ENCODE results near the gene GRIA4. TPM values are rescaled to one million over a fixed set of nuclear protein-coding genes. Genes with fewer than 3 reads are reported as not detected.

GRIA4 gene
- total RNA-seq, 1 donor from 2014 or later: 13.6 TPM

GRCh38 chr11:105960252-105961245 is 350.7 kb downstream of the GRIA4 start:
- Mint-ChIP-seq H3K27me3 (ENCODE audit: unreplicated experiment) (peaks cover 11% of the 10 kb centered on the region), H3K4me3 (ENCODE audit: unreplicated experiment) (peak overlapping the region; percentile 85)
- no peak for TF ChIP-seq CTCF (IDR thresholded peaks at IDR 0.05; ENCODE audit: partially characterized antibody, unreplicated experiment)

GRCh38 chr11:105968021-105968697 is 358.3 kb downstream of the GRIA4 start:
- no peak for TF ChIP-seq CTCF (IDR thresholded peaks at IDR 0.05; ENCODE audit: partially characterized antibody, unreplicated experiment)
- H3K9me3 Mint-ChIP-seq (ENCODE audit: unreplicated experiment): no peaks in the 10 kb centered on the region
- H3K36me3 Mint-ChIP-seq (ENCODE audit: unreplicated experiment): no peaks in the 10 kb centered on the region
- H3K4me3 Mint-ChIP-seq (ENCODE audit: unreplicated experiment): no peak overlapping the region
- no peaks in the 10 kb centered on the region for H3K27me3 Mint-ChIP-seq (ENCODE audit: unreplicated experiment)
- no peak for DNase-seq
- H3K27ac Mint-ChIP-seq (ENCODE audit: unreplicated experiment): no peak overlapping the region
- peaks cover 3% of the 10 kb centered on the region for H3K4me1 Mint-ChIP-seq (ENCODE audit: low read depth, unreplicated experiment)

More at GRCh38 chr11:105960252-105961245, 350.7 kb downstream of the GRIA4 start:
- peaks cover 22% of the 10 kb centered on the region for H3K4me1 Mint-ChIP-seq (ENCODE audit: low read depth, unreplicated experiment)
- peaks cover 17% of the 10 kb centered on the region for H3K9me3 Mint-ChIP-seq (ENCODE audit: unreplicated experiment)
- peak overlapping the region; percentile 99 for H3K27ac Mint-ChIP-seq (ENCODE audit: unreplicated experiment)
- peaks cover 19% of the 10 kb centered on the region for H3K36me3 Mint-ChIP-seq (ENCODE audit: unreplicated experiment)
- DNase-seq: peak; percentile 89

GRCh38 chr11:105969756-105970155 is 359.9 kb downstream of the GRIA4 start:
- TF ChIP-seq CTCF (IDR thresholded peaks at IDR 0.05; ENCODE audit: partially characterized antibody, unreplicated experiment): no peak
- H3K27ac Mint-ChIP-seq (ENCODE audit: unreplicated experiment): no peak overlapping the region
- no peaks in the 10 kb centered on the region for H3K27me3 Mint-ChIP-seq (ENCODE audit: unreplicated experiment)
- no peak for DNase-seq
- H3K9me3 Mint-ChIP-seq (ENCODE audit: unreplicated experiment): no peaks in the 10 kb centered on the region
- no peaks in the 10 kb centered on the region for H3K36me3 Mint-ChIP-seq (ENCODE audit: unreplicated experiment)
- H3K4me3 Mint-ChIP-seq (ENCODE audit: unreplicated experiment): no peak overlapping the region
- H3K4me1 Mint-ChIP-seq (ENCODE audit: low read depth, unreplicated experiment): peaks cover 1% of the 10 kb centered on the region

- no peaks in the 10 kb centered on the region for H3K9me3 Mint-ChIP-seq (ENCODE audit: unreplicated experiment)
- no peak overlapping the region for H3K27ac Mint-ChIP-seq (ENCODE audit: unreplicated experiment)
- no peaks in the 10 kb centered on the region for H3K4me1 Mint-ChIP-seq (ENCODE audit: low read depth, unreplicated experiment)
- no peaks in the 10 kb centered on the region for H3K36me3 Mint-ChIP-seq (ENCODE audit: unreplicated experiment)
- no peak overlapping the region for H3K4me3 Mint-ChIP-seq (ENCODE audit: unreplicated experiment)
- DNase-seq: no peak
- no peak for TF ChIP-seq CTCF (IDR thresholded peaks at IDR 0.05; ENCODE audit: partially characterized antibody, unreplicated experiment)
- no peaks in the 10 kb centered on the region for H3K27me3 Mint-ChIP-seq (ENCODE audit: unreplicated experiment)
Measured at GRCh38 chr11:105975128-105975527, 365.3 kb downstream of the GRIA4 start.
